GM12873 (cell line): ENCODE data around the gene PTGES.

Source experiments
- TF ChIP-seq, protein P1 (sequence below): IDR thresholded peaks from 2 replicates; pipeline ENCODE4 v1.5.1; 2012; ENCODE audit warnings: low read depth, mild to moderate bottlenecking, moderate library complexity, low read length, control low read depth; ENCODE audit not compliant: insufficient read depth; ENCODE audit errors: missing control alignments

The PTGES gene

DNA sequence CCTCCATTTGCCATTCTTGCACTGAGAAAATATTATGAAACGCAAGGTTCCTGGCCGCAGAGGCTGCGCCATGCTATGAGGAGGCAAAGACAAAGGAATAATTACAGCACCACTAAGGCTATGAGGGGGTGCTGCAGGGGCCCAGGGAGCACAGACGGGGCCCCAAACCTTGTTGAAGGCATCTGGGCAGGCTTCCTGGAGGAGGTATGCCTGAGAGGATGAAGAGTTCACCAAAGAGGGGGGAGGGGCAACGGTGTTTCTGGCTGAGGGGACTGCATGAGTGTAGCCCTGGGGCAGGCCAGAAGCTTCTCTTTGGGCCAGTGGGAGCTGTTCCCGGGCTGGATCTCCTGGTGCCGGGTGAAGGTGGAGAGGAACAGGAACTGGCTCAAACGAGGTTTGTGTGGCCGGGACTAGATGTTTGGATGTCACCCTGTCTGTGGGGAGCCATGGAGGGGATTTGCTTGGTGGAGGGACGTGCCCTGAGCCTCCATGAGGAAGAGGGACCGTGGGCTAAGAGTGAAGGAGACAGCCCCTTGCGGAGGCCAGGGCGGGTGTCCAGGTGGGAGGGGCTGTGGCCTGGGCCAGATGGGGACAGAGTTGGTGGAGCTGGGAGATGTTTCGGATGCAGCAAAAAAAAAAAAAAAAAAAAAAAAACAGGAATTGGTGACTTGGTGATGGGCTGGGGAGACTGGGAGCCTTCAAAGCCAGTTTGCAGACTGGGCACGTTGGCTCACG lies 28.2 kb downstream of the PTGES start:
- TF ChIP-seq, protein P1, sequence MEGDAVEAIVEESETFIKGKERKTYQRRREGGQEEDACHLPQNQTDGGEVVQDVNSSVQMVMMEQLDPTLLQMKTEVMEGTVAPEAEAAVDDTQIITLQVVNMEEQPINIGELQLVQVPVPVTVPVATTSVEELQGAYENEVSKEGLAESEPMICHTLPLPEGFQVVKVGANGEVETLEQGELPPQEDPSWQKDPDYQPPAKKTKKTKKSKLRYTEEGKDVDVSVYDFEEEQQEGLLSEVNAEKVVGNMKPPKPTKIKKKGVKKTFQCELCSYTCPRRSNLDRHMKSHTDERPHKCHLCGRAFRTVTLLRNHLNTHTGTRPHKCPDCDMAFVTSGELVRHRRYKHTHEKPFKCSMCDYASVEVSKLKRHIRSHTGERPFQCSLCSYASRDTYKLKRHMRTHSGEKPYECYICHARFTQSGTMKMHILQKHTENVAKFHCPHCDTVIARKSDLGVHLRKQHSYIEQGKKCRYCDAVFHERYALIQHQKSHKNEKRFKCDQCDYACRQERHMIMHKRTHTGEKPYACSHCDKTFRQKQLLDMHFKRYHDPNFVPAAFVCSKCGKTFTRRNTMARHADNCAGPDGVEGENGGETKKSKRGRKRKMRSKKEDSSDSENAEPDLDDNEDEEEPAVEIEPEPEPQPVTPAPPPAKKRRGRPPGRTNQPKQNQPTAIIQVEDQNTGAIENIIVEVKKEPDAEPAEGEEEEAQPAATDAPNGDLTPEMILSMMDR: no peak

DNA sequence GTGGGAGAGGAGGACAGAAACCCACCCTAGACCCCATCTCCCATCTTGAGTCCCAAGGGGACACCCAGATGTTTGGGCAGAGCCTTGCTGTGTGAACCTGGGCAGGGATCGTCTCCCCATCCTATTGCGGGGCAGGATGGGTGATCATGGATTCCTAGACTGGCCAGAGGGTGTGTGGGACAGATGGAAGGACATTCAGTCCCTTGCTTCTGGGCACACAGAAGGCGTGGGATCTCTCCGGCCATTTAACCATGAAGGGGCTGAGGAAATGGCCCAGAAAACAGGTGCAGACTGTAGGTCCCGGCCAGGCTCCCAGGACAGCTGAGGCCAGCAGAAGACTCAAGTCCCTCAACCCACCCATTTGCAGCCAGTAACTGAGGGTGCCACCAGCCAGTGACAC lies 29.9 kb downstream of the PTGES start:
- TF ChIP-seq, protein P1: no peak

DNA sequence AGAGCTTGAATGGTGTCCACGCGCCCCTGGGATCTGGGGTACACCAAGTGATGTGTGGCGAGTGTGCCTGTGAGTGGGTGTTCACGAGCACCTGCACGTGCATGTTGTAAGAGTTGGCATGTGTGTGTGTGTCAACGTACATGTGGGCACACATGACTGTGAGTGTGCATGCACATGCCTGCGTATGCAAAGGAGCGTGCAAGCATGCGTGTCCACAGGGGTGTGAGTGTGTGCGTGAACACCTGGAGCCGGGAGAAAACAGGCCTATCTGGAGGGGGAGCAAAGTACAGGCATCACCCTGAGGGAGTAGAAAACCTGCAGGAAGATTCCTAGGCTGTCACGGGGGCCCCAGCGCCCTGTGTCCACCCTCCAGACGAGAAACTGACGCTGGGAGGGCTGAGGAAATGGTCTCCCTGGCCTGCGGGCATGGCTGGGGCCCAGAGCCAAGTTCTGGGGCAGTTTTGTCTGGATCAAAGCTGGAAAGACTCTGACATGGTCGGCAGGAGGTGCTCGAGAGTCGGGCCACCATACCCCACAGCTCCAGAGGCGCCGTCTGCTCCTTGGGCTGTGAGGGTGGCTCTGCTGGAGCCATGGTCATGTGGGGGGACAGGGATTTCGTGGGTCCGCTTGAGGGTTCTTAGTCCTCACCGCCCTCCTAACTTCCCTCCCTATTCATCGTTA lies 31.8 kb downstream of the PTGES start:
- TF ChIP-seq, protein P1: no peak

DNA sequence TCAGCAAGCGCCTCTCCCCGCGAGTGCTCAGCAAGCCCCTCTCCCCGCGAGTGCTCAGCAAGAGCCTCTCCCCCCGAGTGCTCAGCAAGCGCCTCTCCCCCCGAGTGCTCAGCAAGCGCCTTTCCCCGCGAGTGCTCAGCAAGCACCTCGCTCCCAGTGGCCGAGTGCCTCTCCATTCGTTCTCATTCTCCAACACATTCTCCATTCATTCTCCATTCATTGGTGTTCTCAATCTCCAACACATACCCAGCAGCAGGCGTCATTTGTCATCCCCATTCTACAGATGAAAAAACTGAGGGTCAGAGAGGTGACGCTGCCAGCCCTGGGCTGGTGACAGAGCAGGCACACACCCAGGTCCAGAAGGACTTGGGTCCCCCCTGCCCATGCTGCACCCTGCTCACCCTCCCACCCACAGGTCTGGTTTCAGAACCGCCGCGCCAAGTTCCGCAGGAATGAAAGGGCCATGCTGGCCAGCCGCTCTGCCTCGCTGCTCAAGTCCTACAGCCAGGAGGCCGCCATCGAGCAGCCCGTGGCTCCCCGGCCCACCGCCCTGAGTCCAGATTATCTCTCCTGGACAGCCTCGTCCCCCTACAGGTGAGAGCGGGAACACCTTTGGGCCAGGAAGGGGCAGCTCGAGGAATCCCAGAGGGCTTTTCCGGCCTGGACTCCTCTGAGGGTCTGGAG lies 32.5 kb downstream of the PTGES start:
- TF ChIP-seq, protein P1: peak; percentile 39

DNA sequence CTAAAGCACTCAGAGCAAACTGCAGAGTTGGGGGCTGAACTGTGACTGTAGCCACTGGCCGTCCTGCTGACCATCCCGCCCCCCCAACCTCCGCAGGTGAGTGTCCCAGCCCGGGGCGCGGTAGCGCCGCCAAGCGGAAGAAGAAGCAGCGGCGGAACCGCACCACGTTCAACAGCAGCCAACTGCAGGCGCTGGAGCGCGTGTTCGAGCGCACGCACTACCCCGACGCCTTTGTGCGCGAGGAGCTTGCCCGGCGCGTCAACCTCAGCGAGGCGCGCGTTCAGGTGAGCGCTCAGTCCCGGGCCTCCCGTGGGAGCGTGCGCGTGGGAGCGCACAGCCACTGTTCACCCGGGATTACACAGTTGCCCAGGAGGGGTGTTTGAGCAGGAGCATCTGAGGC lies 33.7 kb downstream of the PTGES start:
- TF ChIP-seq, protein P1: no peak

DNA sequence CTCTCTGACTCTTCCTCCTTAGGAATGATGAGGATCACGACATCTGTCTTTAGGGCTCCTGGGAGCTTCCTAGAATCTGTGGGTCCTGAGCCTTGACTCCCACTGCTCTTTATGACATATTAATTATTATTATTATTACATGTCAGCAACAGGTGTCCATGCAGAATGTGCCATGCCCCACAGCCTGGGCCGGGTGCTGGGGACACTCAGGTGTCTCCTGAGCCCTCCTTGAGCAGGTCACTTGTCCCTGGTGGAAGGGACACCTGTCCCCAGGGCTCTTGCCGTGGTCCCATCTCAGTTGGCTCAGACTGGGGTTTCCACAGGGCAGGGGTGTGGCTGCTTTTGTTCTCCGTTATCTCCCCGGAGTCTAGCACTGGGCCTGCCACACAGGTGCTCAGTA lies 34.2 kb downstream of the PTGES start:
- TF ChIP-seq, protein P1: no peak

DNA sequence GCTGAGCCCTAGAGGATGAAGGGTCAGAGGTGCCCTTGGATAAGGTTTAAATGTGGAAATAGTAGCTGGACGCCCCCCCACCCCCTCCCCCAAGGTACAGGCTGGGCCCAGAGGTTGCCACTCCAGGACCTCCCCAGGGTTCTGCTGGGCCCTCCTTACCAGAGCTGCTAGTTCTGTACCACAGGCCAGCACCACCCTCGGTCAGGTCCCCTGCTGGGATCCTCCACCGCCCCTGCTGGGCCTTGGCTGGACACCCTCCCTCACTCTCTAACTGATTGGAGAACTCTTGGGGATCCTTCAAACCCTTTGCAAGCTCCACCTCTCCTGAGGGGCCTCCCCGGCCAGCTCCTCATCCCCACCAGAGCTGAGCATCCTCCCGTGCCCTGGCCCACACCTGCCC lies 34.9 kb downstream of the PTGES start:
- TF ChIP-seq, protein P1: no peak
